Fibroblast of villous mesenchyme (primary cell): ENCODE results near the gene BUD23. TPM values are rescaled to one million over a fixed set of nuclear protein-coding genes. Genes with fewer than 3 reads are reported as not detected.
A peak's percentile ranks its signal among the peaks of the same experiment; 100 is the strongest.

Source experiments
- DNase-seq: peaks from one replicate; pipeline ENCODE4 v3.0.0-alpha.2; 2010; ENCODE audit warnings: low read depth
- H3K4me3 ChIP-seq: 2 replicates; pipeline ENCODE4 v1.5.1; 2011; ENCODE audit warnings: low read depth, mild to moderate bottlenecking, low read length
- CTCF ChIP-seq: IDR thresholded peaks from 2 replicates; pipeline ENCODE4 v1.5.1; 2012; ENCODE audit warnings: low read depth, mild to moderate bottlenecking, low read length; ENCODE audit not compliant: insufficient read depth
- total RNA-seq: library from RNA; depleted of rRNA; stranded (reverse); fragments of >200 nt; gene quantifications from 2 replicates; pipeline ENCODE4 v1.2.3, GENCODE V29; 2012

The BUD23 gene
- total RNA-seq, 1 donor, result 39.7 TPM

GRCh38 chr7:73645643-73646174 is 37.7 kb upstream of the BUD23 start:
- no peak for DNase-seq
- H3K4me3 ChIP-seq, result no peak overlapping the region
- no peak for TF ChIP-seq CTCF

DNA sequence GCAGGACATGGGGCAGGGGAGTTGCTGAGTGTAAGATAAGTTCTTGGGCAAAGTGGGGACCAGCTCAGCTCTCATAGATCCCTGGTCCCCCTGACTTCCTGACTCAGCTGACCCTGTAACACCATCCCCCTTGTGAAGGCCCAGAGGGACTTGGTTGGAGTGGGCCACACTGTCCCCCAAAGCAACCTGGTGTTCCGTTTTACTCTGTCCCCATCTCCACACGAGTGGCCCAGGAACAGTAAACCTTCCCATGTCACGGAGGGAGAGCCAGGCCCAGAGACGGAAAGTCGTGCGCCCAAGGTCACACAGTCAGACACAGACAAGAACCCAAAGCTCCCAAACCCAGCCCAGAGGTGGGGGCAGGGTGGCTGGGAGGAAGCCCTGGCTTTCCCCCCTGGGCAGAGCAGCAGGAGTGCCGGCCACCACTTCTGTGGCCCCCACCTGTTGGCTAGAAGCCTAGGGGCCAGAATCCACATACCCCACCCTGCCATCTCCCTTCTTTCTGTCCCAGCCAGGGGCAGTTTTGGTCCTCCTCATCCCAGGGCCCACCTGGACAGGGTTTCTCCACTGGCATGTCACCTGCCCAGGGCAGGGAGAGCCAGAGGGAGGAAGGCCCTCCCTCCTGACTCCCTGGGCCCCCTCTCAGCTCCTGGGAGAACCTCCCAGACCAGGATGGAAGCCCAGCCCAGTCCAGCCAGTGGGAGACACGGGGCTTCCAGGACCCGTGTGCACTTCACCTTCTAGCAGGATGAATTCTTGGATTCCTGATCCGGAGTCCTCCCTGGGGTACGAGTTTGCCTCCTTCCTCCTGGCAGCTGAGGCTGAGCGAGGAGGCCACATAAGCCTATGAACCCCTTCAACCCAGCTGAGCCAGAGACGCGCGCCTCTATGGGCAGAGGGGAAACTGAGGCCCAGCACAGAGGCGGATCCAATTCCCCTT is 36.3 kb upstream of the BUD23 start:
- DNase-seq, result no peak
- TF ChIP-seq CTCF, result no peak
- no peak overlapping the region for H3K4me3 ChIP-seq

GRCh38 chr7:73647725-73648592 is 35.4 kb upstream of the BUD23 start:
- no peak for DNase-seq
- no peak for TF ChIP-seq CTCF
- H3K4me3 ChIP-seq, result peak overlapping the region; percentile 34

DNA sequence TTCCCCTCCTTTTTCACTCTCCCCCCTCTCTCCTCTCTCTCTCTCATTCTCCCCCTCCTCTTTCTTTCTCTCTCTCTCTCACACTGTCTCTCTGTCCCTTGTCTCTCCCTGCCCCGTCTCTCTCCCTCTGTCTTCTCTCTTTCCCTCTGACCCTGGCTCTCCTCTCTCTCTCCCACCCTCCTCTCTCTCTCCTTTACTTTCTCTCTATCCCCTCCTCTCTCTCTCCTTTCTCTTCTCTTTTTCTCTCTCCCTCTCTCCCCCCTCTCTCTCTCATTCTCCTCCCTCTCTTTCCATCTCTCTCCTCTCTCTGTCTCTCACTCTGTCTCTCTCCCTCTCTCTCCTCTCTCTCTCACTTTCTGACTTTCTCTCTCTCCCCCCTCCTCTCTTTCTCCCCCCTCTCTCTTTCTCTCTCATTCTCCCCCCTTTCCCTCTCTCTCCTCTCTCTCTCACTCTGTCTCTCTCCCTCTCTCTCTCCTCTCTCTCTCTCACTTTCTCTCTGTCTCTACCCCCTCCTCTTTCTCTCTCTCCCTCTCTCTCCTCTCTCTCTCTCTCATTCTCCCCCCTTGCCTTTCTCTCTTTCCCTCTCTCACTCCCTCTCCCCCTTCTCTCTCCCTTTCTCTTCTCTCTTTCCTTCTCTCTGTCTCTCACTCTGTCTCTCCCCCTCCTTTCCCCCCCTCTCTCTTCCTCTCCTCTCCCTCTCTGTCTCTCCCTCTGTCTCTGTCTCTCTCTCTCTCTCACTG is 34.6 kb upstream of the BUD23 start:
- DNase-seq, result no peak
- H3K4me3 ChIP-seq, result no peak overlapping the region
- TF ChIP-seq CTCF, result no peak

- DNase-seq, result no peak
- no peak overlapping the region for H3K4me3 ChIP-seq
- no peak for TF ChIP-seq CTCF
Observed at GRCh38 chr7:73649576-73649975, 33.8 kb upstream of the BUD23 start.

GRCh38 chr7:73650524-73650923 is 32.9 kb upstream of the BUD23 start:
- TF ChIP-seq CTCF, result no peak
- no peak overlapping the region for H3K4me3 ChIP-seq
- DNase-seq, result no peak
